ENCODE measurements around the gene NEO1.

Gene NEO1

DNA sequence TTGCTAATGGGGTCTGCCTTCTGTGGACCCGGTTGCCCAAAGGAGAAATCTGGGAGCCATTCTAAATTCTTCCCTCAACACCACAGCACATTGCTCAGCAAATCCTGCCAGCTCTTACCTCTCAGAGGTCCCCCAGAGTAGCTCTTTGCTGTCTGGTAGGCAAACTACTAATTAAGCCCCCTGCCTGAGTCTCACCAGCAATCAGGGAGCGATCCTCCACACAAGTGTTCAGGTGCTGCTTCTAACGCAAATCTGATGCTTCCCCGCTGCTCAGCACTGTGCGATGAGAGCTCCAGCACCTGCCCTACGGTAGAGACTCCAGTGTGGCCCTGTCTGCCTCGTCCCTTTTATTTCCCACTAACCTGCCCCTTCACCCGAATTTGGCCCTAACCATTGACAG lies 256.0 kb downstream of the NEO1 start:
- DNase-seq (ENCODE audit: low read depth) = no peak

DNA sequence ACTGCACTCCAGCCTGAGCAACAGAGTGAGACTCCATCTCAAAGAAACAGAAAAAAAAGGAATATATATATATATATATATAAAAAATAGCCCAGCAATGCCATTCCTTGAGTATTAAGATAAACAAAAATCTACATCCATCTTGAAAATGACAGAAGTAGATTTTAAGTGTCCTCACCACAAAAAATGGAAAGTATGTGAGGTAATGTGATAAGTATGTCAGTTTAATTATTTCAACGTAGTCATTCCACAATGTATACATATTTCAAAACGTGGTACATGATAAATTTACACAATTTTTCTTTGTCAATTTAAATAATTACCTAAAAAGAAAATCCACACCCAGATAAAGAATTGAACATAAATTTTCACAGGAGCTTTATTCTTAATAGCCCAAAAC lies 261.6 kb downstream of the NEO1 start:
- no peak for DNase-seq (ENCODE audit: low read depth)

- no peak for DNase-seq (ENCODE audit: low read depth)
These were observed 265.6 kb downstream of the NEO1 start for GRCh38 chr15:73317651-73318462.

DNA sequence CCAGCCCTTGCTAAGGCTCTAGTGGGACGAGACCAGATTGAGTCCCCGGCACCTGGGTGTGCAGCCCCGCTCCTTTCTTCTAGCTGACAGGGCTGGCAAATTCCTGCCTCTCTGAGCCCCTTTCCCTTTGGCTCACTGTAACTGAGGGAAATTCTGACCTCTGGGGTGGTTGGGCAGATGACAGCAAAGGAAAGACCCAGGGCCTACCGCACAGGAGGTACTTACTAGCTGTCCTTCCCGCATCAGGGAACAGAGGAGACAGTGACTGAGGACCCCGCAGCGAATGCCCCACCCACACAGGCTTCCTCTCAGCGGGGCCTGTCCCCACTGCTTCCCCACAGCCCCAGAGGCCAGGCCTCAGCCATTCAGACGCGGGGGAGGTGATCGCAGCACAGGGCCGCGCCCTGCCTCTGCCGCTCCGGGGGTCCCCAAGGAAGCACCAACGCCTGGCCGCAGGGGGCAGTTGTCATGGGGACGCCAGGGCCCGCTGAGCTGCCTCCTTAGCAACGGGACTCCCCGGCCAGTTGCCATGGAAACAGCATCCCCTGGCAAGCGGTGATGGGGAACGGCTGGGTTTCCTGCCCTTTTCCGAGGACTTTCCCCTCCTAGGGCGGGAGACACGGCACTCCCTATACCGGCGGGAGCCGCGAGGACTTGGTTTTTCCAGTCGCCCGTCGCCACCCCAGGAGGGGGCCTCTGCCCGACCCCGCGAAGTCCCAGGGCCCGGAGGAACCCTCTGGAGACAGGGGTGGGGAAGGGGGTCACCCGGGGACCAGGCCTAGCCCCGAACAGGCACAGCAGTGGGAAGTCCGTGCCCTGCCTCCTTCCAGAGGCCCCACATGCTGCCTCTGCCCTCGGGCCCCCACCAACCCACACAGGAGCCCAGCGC lies 266.4 kb downstream of the NEO1 start:
- no peak for DNase-seq (ENCODE audit: low read depth)

- DNase-seq (ENCODE audit: low read depth) = no peak
These were observed 267.4 kb downstream of the NEO1 start for GRCh38 chr15:73319460-73320245.

DNA sequence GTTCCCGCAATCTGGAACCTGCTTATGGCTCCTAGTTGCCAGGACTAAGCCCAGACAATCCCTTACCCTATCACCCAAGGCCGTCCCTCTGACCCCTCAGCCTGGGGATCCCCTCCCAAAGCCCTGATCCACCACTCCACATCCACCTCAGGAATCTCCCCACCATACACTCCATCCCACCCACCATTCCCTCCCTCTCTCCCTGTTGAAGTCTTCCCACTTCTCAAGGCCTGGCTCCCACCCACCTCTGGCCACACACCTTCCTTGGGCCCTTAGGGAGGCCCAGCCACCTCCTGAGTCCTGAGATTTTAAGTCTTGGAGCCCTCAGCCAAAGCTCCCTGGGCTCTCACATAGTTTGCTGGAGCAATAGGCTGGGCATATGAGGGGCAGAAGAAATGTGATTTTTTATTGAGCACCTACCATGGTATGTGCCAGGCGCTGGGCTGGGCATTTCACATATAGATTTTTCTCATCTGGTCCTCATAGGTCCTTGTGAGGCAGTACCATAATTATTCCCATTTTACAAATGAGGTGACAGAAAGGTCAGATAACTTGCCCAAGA lies 268.4 kb downstream of the NEO1 start:
- no peak for DNase-seq (ENCODE audit: low read depth)

- no peak for DNase-seq (ENCODE audit: low read depth)
These were observed 269.5 kb downstream of the NEO1 start for GRCh38 chr15:73321496-73322450.

DNA sequence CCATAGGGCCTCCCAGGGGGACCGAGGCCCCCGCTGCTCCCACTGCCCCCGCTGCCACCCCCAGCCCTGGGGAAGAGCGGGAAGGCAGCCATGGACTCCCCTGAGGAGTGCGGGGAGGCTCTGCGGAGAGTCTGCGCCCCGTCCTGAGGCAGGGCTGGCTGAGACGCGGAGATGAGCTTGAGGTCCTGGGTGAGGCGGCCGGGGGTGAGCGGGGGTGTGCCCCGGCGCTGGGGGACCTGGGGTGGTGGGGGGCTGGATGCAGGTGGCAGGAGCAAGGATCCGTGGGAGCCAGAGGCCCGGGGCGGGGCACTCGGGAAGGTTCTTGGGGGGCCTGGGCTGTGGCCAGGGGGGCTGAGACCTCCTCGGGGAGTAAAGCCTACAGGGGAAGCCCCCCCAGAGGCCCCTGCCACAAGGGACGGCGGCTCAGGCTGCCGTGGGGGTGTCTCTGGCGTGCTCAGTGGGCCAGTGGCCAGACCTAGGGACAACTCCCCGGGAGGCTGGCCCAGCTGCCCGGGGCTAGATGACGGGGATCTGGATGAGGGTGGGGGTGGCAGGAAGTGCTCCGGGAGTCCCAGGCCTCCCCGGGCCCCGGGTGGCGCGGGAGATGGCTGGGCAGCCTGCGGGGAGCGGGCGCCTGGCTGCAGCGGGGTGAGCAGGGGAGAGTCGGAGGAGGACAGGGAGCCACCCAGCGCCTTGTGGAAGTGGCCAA lies 270.6 kb downstream of the NEO1 start:
- no peak for DNase-seq (ENCODE audit: low read depth)

DNA sequence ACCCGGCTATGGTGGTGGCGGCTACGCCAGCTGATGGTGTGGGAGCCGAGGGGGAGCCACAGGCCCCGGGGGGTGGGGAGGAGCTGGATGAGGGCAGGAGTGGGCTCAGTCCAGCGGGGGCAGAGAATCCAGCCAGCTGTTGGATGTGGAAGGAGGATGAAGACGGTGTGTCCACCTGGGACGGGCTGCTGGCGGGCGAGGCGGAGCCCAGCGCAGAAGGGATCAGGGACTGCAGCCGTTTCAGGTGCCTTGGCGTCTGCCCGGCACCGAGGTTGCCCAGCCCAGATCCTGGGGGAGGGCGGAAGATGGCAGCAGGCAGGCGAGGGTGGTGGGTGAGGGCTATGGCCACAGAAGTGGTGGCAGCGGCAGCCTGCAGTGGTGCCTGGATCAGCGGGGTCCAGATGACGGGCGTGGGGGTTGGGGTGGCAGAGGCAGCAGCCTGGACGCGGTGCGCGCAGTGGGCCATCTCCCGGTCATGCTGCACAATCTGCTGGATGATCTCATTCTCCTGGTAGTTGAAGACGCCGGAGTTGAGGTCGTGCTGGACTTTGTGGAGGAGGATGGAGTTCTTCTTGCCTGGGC lies 271.2 kb downstream of the NEO1 start:
- DNase-seq (ENCODE audit: low read depth) = no peak

- no peak for DNase-seq (ENCODE audit: low read depth)
These were observed 271.7 kb downstream of the NEO1 start for GRCh38 chr15:73323956-73324355.

DNA sequence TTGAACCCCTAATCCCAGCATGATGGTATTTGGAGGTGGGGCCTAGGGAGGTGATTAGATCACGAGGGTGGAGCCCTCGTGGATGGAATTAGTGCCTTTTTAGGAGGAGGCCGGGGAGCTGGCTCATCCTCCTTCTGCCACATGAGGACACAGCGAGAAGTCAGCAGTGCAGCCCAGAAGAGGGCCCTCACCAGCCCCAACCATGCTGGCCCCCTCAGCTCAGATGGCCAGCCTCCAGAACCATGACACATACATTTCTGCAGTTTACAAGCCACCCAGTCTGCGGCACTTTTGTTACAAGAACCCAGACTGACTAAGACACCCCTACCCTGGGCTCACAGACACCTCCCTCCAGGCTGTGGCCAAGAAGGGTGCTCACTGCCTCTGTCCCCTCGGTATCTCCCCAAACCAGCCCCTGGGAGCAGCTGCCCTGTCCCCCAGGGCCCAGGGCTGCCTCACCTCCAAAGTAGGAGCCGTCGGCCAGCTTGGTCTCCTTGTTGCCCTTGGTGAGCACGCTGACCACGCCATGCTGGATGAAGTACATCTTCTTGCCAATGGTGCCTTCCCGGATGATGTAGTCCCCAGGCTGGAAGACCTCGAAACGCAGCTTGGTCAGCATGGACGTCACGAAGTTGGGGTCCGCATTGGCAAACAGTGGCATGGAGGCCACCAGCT lies 272.4 kb downstream of the NEO1 start:
- DNase-seq (ENCODE audit: low read depth) = no peak

GRCh38 chr15:73325191-73325861 lies 273.1 kb downstream of the NEO1 start:
- DNase-seq (ENCODE audit: low read depth) = no peak

DNA sequence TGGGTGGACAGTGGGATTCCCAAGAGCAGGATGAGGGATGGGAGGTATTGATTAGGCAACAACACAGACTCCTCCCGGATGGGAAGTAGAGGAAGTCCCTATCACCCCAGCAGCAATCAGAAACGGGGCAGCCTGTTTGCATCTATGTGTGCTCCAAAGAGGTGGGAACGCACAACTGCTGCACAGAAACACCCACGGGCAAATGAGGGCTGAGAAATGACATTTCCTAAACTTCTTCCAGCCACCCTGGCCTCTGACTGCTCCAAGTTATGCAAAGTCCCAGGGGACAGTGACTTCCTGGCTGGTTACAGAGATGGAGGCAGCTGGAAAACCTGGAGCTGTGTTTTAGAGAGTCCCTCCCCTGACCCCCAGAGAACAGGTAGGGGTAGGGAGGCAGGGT lies 273.9 kb downstream of the NEO1 start:
- DNase-seq (ENCODE audit: low read depth) = no peak

GRCh38 chr15:73328149-73328820 lies 276.0 kb downstream of the NEO1 start:
- no peak for DNase-seq (ENCODE audit: low read depth)

- no peak for DNase-seq (ENCODE audit: low read depth)
These were observed 276.7 kb downstream of the NEO1 start for GRCh38 chr15:73328981-73329380.

DNA sequence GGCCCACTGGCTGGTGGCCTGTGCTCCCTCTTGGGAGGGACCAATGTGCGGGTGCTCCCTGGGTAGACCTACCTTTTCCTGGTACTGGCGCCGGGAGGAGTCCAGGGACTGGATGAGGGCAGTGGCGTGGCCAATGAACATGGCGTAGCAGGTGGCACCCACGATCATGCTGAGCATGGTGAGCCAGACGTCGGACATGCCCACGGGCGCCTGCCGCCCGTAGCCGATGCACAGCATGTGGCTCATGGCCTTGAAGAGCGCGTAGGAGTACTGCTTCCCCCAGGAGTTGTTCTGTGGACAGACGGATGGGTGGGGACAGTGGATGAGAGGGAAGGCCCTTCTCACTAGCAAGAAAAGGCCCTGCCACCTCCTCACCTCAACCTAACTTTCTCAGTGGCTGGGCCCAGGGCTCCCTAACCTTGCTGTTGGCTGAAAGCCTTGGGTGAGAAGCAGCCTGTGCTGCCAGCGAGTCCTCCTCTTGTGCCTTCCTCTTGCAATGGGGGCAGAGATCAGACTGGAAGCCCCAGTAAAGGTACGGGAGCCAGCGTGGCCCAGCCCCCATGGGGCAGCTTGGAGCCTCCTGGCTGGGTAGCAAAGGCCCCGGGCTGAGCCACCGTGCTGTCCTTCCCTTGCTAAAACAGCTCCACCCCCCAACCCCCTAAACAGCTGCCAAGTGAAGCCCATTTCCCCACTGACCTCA lies 277.4 kb downstream of the NEO1 start:
- DNase-seq (ENCODE audit: low read depth) = no peak

DNA sequence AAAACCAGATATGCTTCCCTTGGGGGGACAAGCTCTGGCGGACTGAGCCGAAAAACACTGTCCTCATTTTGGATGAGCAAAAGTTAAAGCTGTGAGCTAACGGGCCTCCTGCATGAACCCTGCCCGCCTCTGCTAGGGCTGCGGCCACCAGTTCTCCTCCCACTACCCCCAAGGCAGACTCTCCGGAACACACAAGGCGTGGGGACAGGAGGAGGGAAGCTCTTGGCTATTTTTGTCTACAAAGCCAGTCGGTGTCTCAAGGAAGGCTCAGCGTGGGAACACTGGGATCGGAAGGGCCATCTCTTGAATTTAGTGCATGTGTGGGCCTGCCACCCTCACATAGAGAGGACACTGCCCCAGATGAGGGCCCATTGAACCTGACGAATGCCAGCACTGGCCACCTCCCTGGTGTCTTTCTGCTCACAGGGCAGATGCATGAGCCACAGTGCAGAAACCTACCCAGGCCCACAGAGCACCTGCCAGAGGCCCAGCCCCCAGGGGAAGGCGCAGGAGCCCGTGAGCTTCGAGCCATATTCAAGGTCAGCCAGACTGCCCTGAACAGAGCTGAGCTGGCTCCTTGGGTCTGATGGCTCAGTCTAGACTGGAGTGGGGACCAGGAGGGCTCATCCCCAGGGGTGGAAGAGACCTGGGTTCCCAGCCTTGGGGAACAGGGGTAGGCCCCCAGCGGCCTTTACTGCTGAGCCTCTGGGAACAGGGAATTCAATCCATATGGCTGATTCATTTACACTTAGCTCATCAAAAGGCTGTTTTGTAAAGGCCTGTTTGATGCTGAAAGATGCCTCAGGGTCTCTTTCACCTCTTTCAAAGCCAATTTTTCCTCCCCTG lies 278.2 kb downstream of the NEO1 start:
- no peak for DNase-seq (ENCODE audit: low read depth)
